BE2C (cell line): ENCODE data around the gene SMG9.

Source experiments
- DNase-seq: peaks from one replicate; pipeline ENCODE4 v3.0.0-alpha.2; 2020
- H3K27me3 ChIP-seq: fragments of 250-450 bp; sonication (Bioruptor Pico); 2 replicates; pipeline ENCODE4 v1.5.1; 2020; ENCODE audit warnings: mild to moderate bottlenecking
- H3K36me3 ChIP-seq: fragments of 250-450 bp; sonication (Bioruptor Pico); 2 replicates; pipeline ENCODE4 v1.5.1; 2020; ENCODE audit warnings: mild to moderate bottlenecking
- H3K4me1 ChIP-seq: fragments of 250-450 bp; sonication (Bioruptor Pico); 2 replicates; pipeline ENCODE4 v1.5.1; 2020
- H3K4me3 ChIP-seq: 2 replicates; pipeline ENCODE4 v1.5.1; 2011; ENCODE audit warnings: low read depth, low read length
- H3K9me3 ChIP-seq: fragments of 250-450 bp; sonication (Bioruptor Pico); 2 replicates; pipeline ENCODE4 v1.5.1; 2020
- TF ChIP-seq, protein P1 (sequence below): IDR thresholded peaks from 2 replicates; pipeline ENCODE4 v1.5.1; 2012; ENCODE audit warnings: mild to moderate bottlenecking, low read depth, low read length

The SMG9 gene

DNA sequence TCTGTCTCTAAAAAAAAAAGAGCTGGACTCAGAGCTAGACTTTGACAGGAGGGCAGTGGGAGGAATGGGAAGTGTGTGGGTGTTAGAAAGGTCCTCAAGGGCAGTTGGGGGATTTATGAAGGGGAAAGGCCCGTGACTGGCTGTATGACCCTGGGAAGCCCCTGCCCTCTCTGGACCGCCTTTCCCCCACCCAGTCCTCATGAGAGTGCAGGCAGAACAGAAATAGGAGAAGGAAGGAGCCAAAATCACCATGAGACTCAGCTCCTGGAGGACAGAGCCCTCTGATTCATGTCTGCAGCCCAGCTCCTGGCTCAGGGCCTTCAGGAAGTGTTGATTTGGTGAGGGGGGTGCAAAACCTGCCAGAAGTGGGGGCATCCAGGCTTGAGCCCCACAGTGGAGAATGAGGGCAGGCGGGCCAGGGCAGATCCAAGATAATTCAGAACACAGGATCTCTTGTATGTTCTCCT is 8.7 kb upstream of the SMG9 start:
- H3K4me1 ChIP-seq: no peaks in the 10 kb centered on the region
- TF ChIP-seq, protein P1, sequence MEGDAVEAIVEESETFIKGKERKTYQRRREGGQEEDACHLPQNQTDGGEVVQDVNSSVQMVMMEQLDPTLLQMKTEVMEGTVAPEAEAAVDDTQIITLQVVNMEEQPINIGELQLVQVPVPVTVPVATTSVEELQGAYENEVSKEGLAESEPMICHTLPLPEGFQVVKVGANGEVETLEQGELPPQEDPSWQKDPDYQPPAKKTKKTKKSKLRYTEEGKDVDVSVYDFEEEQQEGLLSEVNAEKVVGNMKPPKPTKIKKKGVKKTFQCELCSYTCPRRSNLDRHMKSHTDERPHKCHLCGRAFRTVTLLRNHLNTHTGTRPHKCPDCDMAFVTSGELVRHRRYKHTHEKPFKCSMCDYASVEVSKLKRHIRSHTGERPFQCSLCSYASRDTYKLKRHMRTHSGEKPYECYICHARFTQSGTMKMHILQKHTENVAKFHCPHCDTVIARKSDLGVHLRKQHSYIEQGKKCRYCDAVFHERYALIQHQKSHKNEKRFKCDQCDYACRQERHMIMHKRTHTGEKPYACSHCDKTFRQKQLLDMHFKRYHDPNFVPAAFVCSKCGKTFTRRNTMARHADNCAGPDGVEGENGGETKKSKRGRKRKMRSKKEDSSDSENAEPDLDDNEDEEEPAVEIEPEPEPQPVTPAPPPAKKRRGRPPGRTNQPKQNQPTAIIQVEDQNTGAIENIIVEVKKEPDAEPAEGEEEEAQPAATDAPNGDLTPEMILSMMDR: no peak
- no peak overlapping the region for H3K4me3 ChIP-seq
- no peak for DNase-seq
- no peaks in the 10 kb centered on the region for H3K27me3 ChIP-seq
- no peaks in the 10 kb centered on the region for H3K9me3 ChIP-seq
- no peaks in the 10 kb centered on the region for H3K36me3 ChIP-seq

GRCh38 chr19:43762814-43763213 is 8.1 kb upstream of the SMG9 start:
- TF ChIP-seq, protein P1: no peak
- H3K4me1 ChIP-seq: no peaks in the 10 kb centered on the region
- DNase-seq: no peak
- no peak overlapping the region for H3K4me3 ChIP-seq
- no peaks in the 10 kb centered on the region for H3K27me3 ChIP-seq
- H3K36me3 ChIP-seq: no peaks in the 10 kb centered on the region
- H3K9me3 ChIP-seq: no peaks in the 10 kb centered on the region

GRCh38 chr19:43760941-43761340 is 6.2 kb upstream of the SMG9 start:
- no peak for DNase-seq
- TF ChIP-seq, protein P1: no peak
- Histone ChIP-seq H3K27me3 (no peaks in the 10 kb centered on the region), H3K36me3 (peaks cover 2% of the 10 kb centered on the region; the same call in 1 of the 2 replicates), H3K4me1 (no peaks in the 10 kb centered on the region), H3K9me3 (no peaks in the 10 kb centered on the region), H3K4me3 (no peak overlapping the region)

DNA sequence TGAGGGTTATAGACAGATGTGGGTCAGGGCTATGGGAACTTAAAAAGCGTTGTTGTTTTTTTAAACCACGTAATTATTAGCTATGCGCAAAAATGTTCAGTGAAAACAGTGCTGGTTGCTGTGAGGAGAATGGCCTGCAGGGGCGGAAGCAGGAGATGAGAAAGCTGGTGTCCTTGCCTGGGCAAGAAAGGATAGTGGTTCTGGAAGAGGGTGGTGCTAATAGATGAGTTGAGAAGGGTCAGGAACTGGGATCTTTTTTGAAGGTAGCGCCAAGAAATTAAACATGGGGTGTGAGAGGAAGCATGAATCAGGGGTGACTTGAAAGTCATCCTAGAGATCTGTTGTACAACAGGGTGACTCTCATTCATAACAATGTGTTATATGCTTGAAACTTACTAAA is 4.8 kb upstream of the SMG9 start:
- Histone ChIP-seq H3K27me3 (no peaks in the 10 kb centered on the region), H3K4me1 (no peaks in the 10 kb centered on the region), H3K36me3 (peaks cover 2% of the 10 kb centered on the region; the same call in 1 of the 2 replicates), H3K9me3 (no peaks in the 10 kb centered on the region), H3K4me3 (no peak overlapping the region)
- TF ChIP-seq, protein P1: peak; percentile 15; the same call in 1 of the 2 replicates
- no peak for DNase-seq

DNA sequence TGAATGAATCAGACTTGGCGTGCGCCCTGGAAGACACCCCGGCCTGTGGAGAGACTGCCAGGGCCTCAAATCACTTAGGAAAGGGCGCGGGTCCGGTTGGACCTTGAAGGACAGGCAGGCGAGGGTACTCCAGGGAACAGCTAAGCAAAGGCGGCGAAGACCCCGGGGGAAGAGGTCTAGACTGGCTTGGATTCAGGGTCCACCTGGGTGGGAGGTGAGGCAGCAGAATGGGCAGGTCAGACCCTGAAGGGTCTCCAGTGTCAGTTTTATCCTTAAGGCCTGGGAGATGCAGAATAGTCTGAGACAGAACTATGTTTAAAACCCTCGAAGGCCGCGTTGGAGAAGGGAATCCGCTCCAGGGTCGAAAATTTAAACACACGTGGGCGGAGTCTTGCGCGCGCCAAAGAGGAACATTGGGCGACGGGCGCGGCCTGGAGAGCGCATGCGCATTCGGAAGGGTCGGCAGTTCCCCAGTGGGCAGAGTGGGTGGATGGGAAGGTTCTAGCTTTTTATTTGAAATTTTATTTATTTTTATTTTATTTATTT is 567 bp upstream of the SMG9 start:
- H3K4me3 ChIP-seq: peak overlapping the region; percentile 82
- H3K36me3 ChIP-seq: peaks cover 15% of the 10 kb centered on the region
- TF ChIP-seq, protein P1: no peak
- no peaks in the 10 kb centered on the region for H3K9me3 ChIP-seq
- no peaks in the 10 kb centered on the region for H3K27me3 ChIP-seq
- DNase-seq: peak; percentile 66
- no peaks in the 10 kb centered on the region for H3K4me1 ChIP-seq

- DNase-seq: no peak
- H3K4me1 ChIP-seq: no peaks in the 10 kb centered on the region
- H3K9me3 ChIP-seq: no peaks in the 10 kb centered on the region
- peaks cover 24% of the 10 kb centered on the region for H3K36me3 ChIP-seq
- no peaks in the 10 kb centered on the region for H3K27me3 ChIP-seq
- H3K4me3 ChIP-seq: peak overlapping the region; percentile 82
- TF ChIP-seq, protein P1: no peak
Measured at GRCh38 chr19:43754253-43754502, 584 bp downstream of the SMG9 start.
